ENCODE results near the gene TUSC7. TPM values are rescaled to one million over a fixed set of nuclear protein-coding genes. Genes with fewer than 3 reads are reported as not detected.

Gene TUSC7
- total RNA-seq, result not detected in 2 replicates

GRCh38 chr3:116709479-116709878 is at the start of gene TUSC7:
Gene TUSC7, plus strand, starts transcription at chr3:116709779.

Data from placental epithelial cell (primary cell).